ENCODE measurements around the gene RPS15. TPM values are rescaled to one million over a fixed set of nuclear protein-coding genes. Genes with fewer than 3 reads are reported as not detected.

Gene RPS15
- total and polyA plus RNA-seq, 2 of the 13 experiments (the other 11 are each of a cell fraction or from before 2014, with no cell fraction given) = 695 to 1,411 TPM

GRCh38 chr19:1438035-1438932 lies at the start of gene RPS15 (continued):
- peak; percentile 62; the same call in 1 of the 2 replicates for TF ChIP-seq ZNF616 (CRISPR knock-in tag; IDR thresholded peaks at IDR 0.05; ENCODE audit: low read depth)
- TF ChIP-seq, protein P1, sequence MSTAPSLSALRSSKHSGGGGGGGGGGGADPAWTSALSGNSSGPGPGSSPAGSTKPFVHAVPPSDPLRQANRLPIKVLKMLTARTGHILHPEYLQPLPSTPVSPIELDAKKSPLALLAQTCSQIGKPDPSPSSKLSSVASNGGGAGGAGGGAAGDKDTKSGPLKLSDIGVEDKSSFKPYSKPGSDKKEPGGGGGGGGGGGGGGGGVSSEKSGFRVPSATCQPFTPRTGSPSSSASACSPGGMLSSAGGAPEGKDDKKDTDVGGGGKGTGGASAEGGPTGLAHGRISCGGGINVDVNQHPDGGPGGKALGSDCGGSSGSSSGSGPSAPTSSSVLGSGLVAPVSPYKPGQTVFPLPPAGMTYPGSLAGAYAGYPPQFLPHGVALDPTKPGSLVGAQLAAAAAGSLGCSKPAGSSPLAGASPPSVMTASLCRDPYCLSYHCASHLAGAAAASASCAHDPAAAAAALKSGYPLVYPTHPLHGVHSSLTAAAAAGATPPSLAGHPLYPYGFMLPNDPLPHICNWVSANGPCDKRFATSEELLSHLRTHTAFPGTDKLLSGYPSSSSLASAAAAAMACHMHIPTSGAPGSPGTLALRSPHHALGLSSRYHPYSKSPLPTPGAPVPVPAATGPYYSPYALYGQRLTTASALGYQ (CRISPR knock-in tag; IDR thresholded peaks at IDR 0.05) = peak; percentile 87; the same call in 1 of the 2 replicates
- TF ChIP-seq SIX1 (CRISPR knock-in tag; IDR thresholded peaks at IDR 0.05; ENCODE audit: borderline replicate concordance) = peak; percentile 51; the same call in 1 of the 2 replicates
- TF ChIP-seq SNAI1 (CRISPR knock-in tag; IDR thresholded peaks at IDR 0.05; ENCODE audit: borderline replicate concordance) = peak; percentile 91; the same call in 1 of the 2 replicates
- TF ChIP-seq, protein P2, sequence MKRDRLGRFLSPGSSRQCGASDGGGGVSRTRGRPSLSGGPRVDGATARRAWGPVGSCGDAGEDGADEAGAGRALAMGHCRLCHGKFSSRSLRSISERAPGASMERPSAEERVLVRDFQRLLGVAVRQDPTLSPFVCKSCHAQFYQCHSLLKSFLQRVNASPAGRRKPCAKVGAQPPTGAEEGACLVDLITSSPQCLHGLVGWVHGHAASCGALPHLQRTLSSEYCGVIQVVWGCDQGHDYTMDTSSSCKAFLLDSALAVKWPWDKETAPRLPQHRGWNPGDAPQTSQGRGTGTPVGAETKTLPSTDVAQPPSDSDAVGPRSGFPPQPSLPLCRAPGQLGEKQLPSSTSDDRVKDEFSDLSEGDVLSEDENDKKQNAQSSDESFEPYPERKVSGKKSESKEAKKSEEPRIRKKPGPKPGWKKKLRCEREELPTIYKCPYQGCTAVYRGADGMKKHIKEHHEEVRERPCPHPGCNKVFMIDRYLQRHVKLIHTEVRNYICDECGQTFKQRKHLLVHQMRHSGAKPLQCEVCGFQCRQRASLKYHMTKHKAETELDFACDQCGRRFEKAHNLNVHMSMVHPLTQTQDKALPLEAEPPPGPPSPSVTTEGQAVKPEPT (CRISPR knock-in tag; IDR thresholded peaks at IDR 0.05; ENCODE audit: low read depth) = no peak
- TF ChIP-seq JARID2 (CRISPR knock-in tag; IDR thresholded peaks at IDR 0.05; ENCODE audit: insufficient replicate concordance) = no peak
- peak; percentile 97; the same call in 1 of the 2 replicates for TF ChIP-seq NRL (CRISPR knock-in tag; IDR thresholded peaks at IDR 0.05; ENCODE audit: borderline replicate concordance)
- TF ChIP-seq, protein P3, sequence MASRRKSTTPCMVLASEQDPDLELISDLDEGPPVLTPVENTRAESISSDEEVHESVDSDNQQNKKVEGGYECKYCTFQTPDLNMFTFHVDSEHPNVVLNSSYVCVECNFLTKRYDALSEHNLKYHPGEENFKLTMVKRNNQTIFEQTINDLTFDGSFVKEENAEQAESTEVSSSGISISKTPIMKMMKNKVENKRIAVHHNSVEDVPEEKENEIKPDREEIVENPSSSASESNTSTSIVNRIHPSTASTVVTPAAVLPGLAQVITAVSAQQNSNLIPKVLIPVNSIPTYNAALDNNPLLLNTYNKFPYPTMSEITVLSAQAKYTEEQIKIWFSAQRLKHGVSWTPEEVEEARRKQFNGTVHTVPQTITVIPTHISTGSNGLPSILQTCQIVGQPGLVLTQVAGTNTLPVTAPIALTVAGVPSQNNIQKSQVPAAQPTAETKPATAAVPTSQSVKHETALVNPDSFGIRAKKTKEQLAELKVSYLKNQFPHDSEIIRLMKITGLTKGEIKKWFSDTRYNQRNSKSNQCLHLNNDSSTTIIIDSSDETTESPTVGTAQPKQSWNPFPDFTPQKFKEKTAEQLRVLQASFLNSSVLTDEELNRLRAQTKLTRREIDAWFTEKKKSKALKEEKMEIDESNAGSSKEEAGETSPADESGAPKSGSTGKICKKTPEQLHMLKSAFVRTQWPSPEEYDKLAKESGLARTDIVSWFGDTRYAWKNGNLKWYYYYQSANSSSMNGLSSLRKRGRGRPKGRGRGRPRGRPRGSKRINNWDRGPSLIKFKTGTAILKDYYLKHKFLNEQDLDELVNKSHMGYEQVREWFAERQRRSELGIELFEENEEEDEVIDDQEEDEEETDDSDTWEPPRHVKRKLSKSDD (CRISPR knock-in tag; IDR thresholded peaks at IDR 0.05; ENCODE audit: low read depth) = peak; percentile 61; the same call in 1 of the 2 replicates
- TF ChIP-seq, protein P4, sequence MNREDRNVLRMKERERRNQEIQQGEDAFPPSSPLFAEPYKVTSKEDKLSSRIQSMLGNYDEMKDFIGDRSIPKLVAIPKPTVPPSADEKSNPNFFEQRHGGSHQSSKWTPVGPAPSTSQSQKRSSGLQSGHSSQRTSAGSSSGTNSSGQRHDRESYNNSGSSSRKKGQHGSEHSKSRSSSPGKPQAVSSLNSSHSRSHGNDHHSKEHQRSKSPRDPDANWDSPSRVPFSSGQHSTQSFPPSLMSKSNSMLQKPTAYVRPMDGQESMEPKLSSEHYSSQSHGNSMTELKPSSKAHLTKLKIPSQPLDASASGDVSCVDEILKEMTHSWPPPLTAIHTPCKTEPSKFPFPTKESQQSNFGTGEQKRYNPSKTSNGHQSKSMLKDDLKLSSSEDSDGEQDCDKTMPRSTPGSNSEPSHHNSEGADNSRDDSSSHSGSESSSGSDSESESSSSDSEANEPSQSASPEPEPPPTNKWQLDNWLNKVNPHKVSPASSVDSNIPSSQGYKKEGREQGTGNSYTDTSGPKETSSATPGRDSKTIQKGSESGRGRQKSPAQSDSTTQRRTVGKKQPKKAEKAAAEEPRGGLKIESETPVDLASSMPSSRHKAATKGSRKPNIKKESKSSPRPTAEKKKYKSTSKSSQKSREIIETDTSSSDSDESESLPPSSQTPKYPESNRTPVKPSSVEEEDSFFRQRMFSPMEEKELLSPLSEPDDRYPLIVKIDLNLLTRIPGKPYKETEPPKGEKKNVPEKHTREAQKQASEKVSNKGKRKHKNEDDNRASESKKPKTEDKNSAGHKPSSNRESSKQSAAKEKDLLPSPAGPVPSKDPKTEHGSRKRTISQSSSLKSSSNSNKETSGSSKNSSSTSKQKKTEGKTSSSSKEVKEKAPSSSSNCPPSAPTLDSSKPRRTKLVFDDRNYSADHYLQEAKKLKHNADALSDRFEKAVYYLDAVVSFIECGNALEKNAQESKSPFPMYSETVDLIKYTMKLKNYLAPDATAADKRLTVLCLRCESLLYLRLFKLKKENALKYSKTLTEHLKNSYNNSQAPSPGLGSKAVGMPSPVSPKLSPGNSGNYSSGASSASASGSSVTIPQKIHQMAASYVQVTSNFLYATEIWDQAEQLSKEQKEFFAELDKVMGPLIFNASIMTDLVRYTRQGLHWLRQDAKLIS (CRISPR knock-in tag; IDR thresholded peaks at IDR 0.05) = peak; percentile 84; the same call in 1 of the 2 replicates
- no peak for TF ChIP-seq ZNF282 (IDR thresholded peaks at IDR 0.05; ENCODE audit: partially characterized antibody)
- TF ChIP-seq HOXD1 (CRISPR knock-in tag; IDR thresholded peaks at IDR 0.05) = peak; percentile 90
- peak; percentile 99; the same call in 1 of the 2 replicates for TF ChIP-seq ZZZ3 (CRISPR knock-in tag; IDR thresholded peaks at IDR 0.05; ENCODE audit: borderline replicate concordance)
- TF ChIP-seq, protein P5, sequence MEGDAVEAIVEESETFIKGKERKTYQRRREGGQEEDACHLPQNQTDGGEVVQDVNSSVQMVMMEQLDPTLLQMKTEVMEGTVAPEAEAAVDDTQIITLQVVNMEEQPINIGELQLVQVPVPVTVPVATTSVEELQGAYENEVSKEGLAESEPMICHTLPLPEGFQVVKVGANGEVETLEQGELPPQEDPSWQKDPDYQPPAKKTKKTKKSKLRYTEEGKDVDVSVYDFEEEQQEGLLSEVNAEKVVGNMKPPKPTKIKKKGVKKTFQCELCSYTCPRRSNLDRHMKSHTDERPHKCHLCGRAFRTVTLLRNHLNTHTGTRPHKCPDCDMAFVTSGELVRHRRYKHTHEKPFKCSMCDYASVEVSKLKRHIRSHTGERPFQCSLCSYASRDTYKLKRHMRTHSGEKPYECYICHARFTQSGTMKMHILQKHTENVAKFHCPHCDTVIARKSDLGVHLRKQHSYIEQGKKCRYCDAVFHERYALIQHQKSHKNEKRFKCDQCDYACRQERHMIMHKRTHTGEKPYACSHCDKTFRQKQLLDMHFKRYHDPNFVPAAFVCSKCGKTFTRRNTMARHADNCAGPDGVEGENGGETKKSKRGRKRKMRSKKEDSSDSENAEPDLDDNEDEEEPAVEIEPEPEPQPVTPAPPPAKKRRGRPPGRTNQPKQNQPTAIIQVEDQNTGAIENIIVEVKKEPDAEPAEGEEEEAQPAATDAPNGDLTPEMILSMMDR (CRISPR knock-in tag; IDR thresholded peaks at IDR 0.05) = peak; percentile 99
